HepG2 (cell line): ENCODE results near the gene SBK1. TPM values are rescaled to one million over a fixed set of nuclear protein-coding genes. Genes with fewer than 3 reads are reported as not detected.

Source experiments
- EZH2 ChIP-seq: conservative IDR thresholded peaks from 2 replicates; pipeline ENCODE4 v1.6.1; 2012; ENCODE audit warnings: mild to moderate bottlenecking, low read depth, low read length, moderate library complexity
- IKZF4 ChIP-seq: sonication (generic); formaldehyde crosslinking; IDR thresholded peaks from 2 replicates; pipeline ENCODE4 v1.5.1; 2020; ENCODE audit warnings: borderline replicate concordance, mild to moderate bottlenecking, low read depth, missing genetic modification reagents; ENCODE audit errors: not compliant biosample characterization
- KDM5A ChIP-seq: fragments of 200-600 bp; sonication (generic); IDR thresholded peaks from 2 replicates; pipeline ENCODE4 v1.7.0; 2018; ENCODE audit warnings: antibody characterized with exemption, mild to moderate bottlenecking, low read length, borderline replicate concordance
- KMT2B ChIP-seq: IDR thresholded peaks from 2 replicates; pipeline ENCODE4 v1.6.1; 2016; ENCODE audit warnings: missing genetic modification reagents, missing compliant biosample characterization
- MEF2D ChIP-seq: sonication (generic); formaldehyde crosslinking; IDR thresholded peaks from 2 replicates; pipeline ENCODE4 v1.5.1; 2020; ENCODE audit warnings: mild to moderate bottlenecking, missing genetic modification reagents
- PHF21A ChIP-seq: sonication (generic); formaldehyde crosslinking; IDR thresholded peaks from 2 replicates; pipeline ENCODE4 v1.5.0; 2020; ENCODE audit warnings: mild to moderate bottlenecking, missing genetic modification reagents
- SNAPC2 ChIP-seq: sonication (generic); formaldehyde crosslinking; IDR thresholded peaks from 2 replicates; pipeline ENCODE4 v1.8.1; 2022; ENCODE audit warnings: mild to moderate bottlenecking, missing genetic modification reagents
- SOX5 ChIP-seq: IDR thresholded peaks from 2 replicates; pipeline ENCODE4 v1.6.1; 2016; ENCODE audit warnings: borderline replicate concordance
- TARDBP ChIP-seq: sonication (generic); formaldehyde crosslinking; IDR thresholded peaks from 2 replicates; pipeline ENCODE4 v1.8.0; 2022; ENCODE audit warnings: mild to moderate bottlenecking, missing genetic modification reagents
- ZBED4 ChIP-seq: sonication (generic); formaldehyde crosslinking; IDR thresholded peaks from 2 replicates; pipeline ENCODE4 v1.4.0; 2020; ENCODE audit warnings: missing genetic modification reagents, borderline replicate concordance
- ZNF318 ChIP-seq: sonication (generic); formaldehyde crosslinking; IDR thresholded peaks from 2 replicates; pipeline ENCODE4 v1.4.0; 2020; ENCODE audit warnings: mild to moderate bottlenecking, missing genetic modification reagents
- ZNF331 ChIP-seq: sonication (generic); formaldehyde crosslinking; IDR thresholded peaks from 2 replicates; pipeline ENCODE4 v1.4.0; 2020; ENCODE audit warnings: missing genetic modification reagents
- ZNF33A ChIP-seq: sonication (generic); formaldehyde crosslinking; IDR thresholded peaks from 2 replicates; pipeline ENCODE4 v1.5.1; 2020; ENCODE audit warnings: missing genetic modification reagents, mild to moderate bottlenecking, moderate library complexity, borderline replicate concordance
- ZNF367 ChIP-seq: sonication (generic); formaldehyde crosslinking; IDR thresholded peaks from 2 replicates; pipeline ENCODE4 v1.4.0; 2020; ENCODE audit warnings: missing genetic modification reagents, borderline replicate concordance
- ZNF7 ChIP-seq: IDR thresholded peaks from 2 replicates; pipeline ENCODE4 v1.6.1; 2016; ENCODE audit warnings: missing biosample characterization, missing genetic modification reagents
- ZNF773 ChIP-seq: sonication (generic); formaldehyde crosslinking; IDR thresholded peaks from 2 replicates; pipeline ENCODE4 v1.4.0; 2020; ENCODE audit warnings: missing genetic modification reagents, borderline replicate concordance
- ZNF782 ChIP-seq: sonication (generic); formaldehyde crosslinking; IDR thresholded peaks from 2 replicates; pipeline ENCODE4 v1.4.0; 2020; ENCODE audit warnings: missing genetic modification reagents, mild to moderate bottlenecking, borderline replicate concordance
- ZNF792 ChIP-seq: IDR thresholded peaks from 2 replicates; pipeline ENCODE4 v1.6.1; 2016
- ZNF891 ChIP-seq: sonication (generic); formaldehyde crosslinking; IDR thresholded peaks from 2 replicates; pipeline ENCODE4 v1.5.0; 2020; ENCODE audit warnings: mild to moderate bottlenecking, missing genetic modification reagents
- ZSCAN12 ChIP-seq: sonication (generic); formaldehyde crosslinking; IDR thresholded peaks from 2 replicates; pipeline ENCODE4 v1.9.0; 2021; ENCODE audit warnings: mild to moderate bottlenecking, missing genetic modification reagents
- polyA plus RNA-seq, 8 experiments: library from polyadenylated mRNA; depleted of rRNA in 3 of 8; stranded (reverse) in 7 of 8; unstranded in 1 of 8; fragments of >200 nt; fragmentation: Illumina TruSeq in 4 of 8; extraction: Trizol in 4 of 8; gene quantifications; 2 replicates each; pipeline versions ENCODE4 v1.2.1 to v1.2.3, GENCODE V29; 2011 to 2016; ENCODE audit warnings: low read depth in 4 of 8, missing spikeins in 1 of 8, mixed read lengths in 1 of 8; ENCODE audit not compliant: insufficient read depth in 1 of 8
- total RNA-seq, 5 experiments: library from RNA; depleted of rRNA; stranded (reverse); fragments of >200 nt; fragmentation: Illumina TruSeq; extraction: Trizol; gene quantifications; 2 replicates each; pipeline ENCODE4 v1.2.3, GENCODE V29; 2016; ENCODE audit warnings: low read depth in 1 of 5

The SBK1 gene
- total and polyA plus RNA-seq, 2 of the 13 experiments (the other 11 are each of a cell fraction or from before 2014, with no cell fraction given), result 0.15 to 0.17 TPM

- TF ChIP-seq ZNF773 (CRISPR knock-in tag) (peak; percentile 98), ZSCAN12 (peak; percentile 96), KDM5A (no peak), ZNF318 (CRISPR knock-in tag) (no peak; the same call in 1 of the 2 replicates), ZNF891 (peak; percentile 34; the same call in 1 of the 2 replicates), ZNF7 (CRISPR knock-in tag) (peak; percentile 80), ZBED4 (CRISPR knock-in tag) (peak; percentile 94; the same call in 1 of the 2 replicates), ZNF367 (CRISPR knock-in tag) (no peak; the same call in 1 of the 2 replicates), ZNF331 (CRISPR knock-in tag) (peak; percentile 98), EZH2 (no peak), ZNF33A (CRISPR knock-in tag) (no peak), TARDBP (CRISPR knock-in tag) (no peak), KMT2B (CRISPR knock-in tag) (peak; percentile 81), PHF21A (no peak), ZNF792 (CRISPR knock-in tag) (peak; percentile 96), SNAPC2 (peak; percentile 88), MEF2D (CRISPR knock-in tag) (peak; percentile 84), ZNF782 (CRISPR knock-in tag) (peak; percentile 62; the same call in 1 of the 2 replicates), IKZF4 (CRISPR knock-in tag) (peak; percentile 81), SOX5 (CRISPR knock-in tag) (peak; percentile 63; the same call in 1 of the 2 replicates)
Measured at GRCh38 chr16:28304214-28304613, 11.9 kb downstream of the SBK1 start (continued).
